GM12873 (cell line): ENCODE measurements around the gene GULP1.

ENCODE experiments used
- CTCF ChIP-seq: IDR thresholded peaks from 2 replicates; pipeline ENCODE4 v1.5.1; 2012; ENCODE audit warnings: low read depth, mild to moderate bottlenecking, moderate library complexity, low read length, control low read depth; ENCODE audit not compliant: insufficient read depth; ENCODE audit errors: missing control alignments

GULP1 gene

GRCh38 chr2:188577231-188577630, 285.6 kb downstream of the GULP1 start:
- no peak for TF ChIP-seq CTCF

- TF ChIP-seq CTCF: no peak
Observed at GRCh38 chr2:188580738-188581137, 289.1 kb downstream of the GULP1 start.

GRCh38 chr2:188582211-188582610, 290.5 kb downstream of the GULP1 start:
- TF ChIP-seq CTCF: no peak

- TF ChIP-seq CTCF: no peak
Observed at GRCh38 chr2:188588235-188588634, 296.6 kb downstream of the GULP1 start.

GRCh38 chr2:188596054-188596453, 304.4 kb downstream of the GULP1 start:
- TF ChIP-seq CTCF: no peak

GRCh38 chr2:188598551-188598950, 306.9 kb downstream of the GULP1 start:
- no peak for TF ChIP-seq CTCF

- TF ChIP-seq CTCF: no peak
Observed at GRCh38 chr2:188599140-188599539, 307.5 kb downstream of the GULP1 start.
